Measurements from ENCODE around the gene SSX1.
"Not testable (repeated sequence)": the region's sequence is repeated elsewhere in the genome, so short reads cannot be mapped to it uniquely, and the experiment has no call there.

Gene SSX1

GRCh38 chrX:48255062-48255796 lies at the start of gene SSX1:
TSS of gene SSX1 (plus strand) at chrX:48255392. CDS start at chrX:48257242, 1,850 bp downstream.
- FAIRE-seq; DNase-seq (ENCODE audit: insufficient read length, low spot score): not testable (repeated sequence)

GRCh38 chrX:48214341-48214740 lies 40.9 kb upstream of the SSX1 start:
- FAIRE-seq; DNase-seq (ENCODE audit: insufficient read length, low spot score): not testable (repeated sequence)

- not testable (repeated sequence) for DNase-seq (ENCODE audit: insufficient read length, low spot score); FAIRE-seq
These were observed 31.0 kb upstream of the SSX1 start for GRCh38 chrX:48224196-48224595.

GRCh38 chrX:48252945-48253344 lies 2.2 kb upstream of the SSX1 start:
- not testable (repeated sequence) for DNase-seq (ENCODE audit: insufficient read length, low spot score); FAIRE-seq

GRCh38 chrX:48274365-48274764 lies 19.2 kb downstream of the SSX1 start:
- not testable (repeated sequence) for DNase-seq (ENCODE audit: insufficient read length, low spot score); FAIRE-seq

GRCh38 chrX:48278958-48279357 lies 23.8 kb downstream of the SSX1 start:
- DNase-seq (ENCODE audit: insufficient read length, low spot score) (no peak), FAIRE-seq (no peak)
- TF ChIP-seq POLR2A (IDR thresholded peaks at IDR 0.05; ENCODE audit: low read depth, low read length) = no peak

GRCh38 chrX:48280729-48281128 lies 25.5 kb downstream of the SSX1 start:
- FAIRE-seq; DNase-seq (ENCODE audit: insufficient read length, low spot score): not testable (repeated sequence)

- FAIRE-seq = no peak
These were observed 51.0 kb downstream of the SSX1 start for GRCh38 chrX:48306175-48306574.

GRCh38 chrX:48313996-48314395 lies 58.8 kb downstream of the SSX1 start:
- not testable (repeated sequence) for DNase-seq (ENCODE audit: insufficient read length, low spot score); FAIRE-seq

More at GRCh38 chrX:48306175-48306574, 51.0 kb downstream of the SSX1 start:
- DNase-seq (ENCODE audit: insufficient read length, low spot score) = no peak
- TF ChIP-seq POLR2A (IDR thresholded peaks at IDR 0.05; ENCODE audit: low read depth, low read length) = no peak
